GM12801 (cell line): ENCODE data around the gene MYOC.

Experiments
- TF ChIP-seq, protein P1 (sequence below): IDR thresholded peaks from one replicate; pipeline ENCODE4 v1.5.1; 2011; ENCODE audit warnings: control low read depth; ENCODE audit not compliant: insufficient read length; ENCODE audit errors: extremely low read depth

The MYOC gene

DNA sequence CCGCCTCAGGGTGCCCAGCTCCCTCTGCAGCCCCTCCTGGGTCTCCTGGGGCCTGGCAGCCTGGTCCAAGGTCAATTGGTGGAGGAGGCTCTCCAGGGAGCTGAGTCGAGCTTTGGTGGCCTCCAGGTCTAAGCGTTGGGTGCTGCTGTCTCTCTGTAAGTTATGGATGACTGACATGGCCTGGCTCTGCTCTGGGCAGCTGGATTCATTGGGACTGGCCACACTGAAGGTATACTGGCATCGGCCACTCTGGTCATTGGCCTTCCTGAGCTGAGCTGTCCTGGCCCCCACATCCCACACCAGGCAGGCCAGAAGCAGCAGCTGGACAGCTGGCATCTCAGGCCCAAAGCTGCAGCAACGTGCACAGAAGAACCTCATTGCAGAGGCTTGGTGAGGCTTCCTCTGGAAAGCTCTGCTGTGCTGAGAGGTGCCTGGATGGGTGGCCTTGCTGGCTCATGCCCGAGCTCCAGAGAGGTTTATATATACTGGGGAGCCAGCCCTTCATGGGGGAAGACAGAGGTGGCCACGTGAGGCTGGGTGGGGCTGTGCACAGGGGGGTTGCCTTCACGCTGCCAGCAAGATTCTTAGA lies at the start of gene MYOC:
MYOC (minus strand) TSS at position 455 of the 589 bp plus-strand sequence; CDS start at position 378, 77 bp downstream.
- TF ChIP-seq, protein P1, sequence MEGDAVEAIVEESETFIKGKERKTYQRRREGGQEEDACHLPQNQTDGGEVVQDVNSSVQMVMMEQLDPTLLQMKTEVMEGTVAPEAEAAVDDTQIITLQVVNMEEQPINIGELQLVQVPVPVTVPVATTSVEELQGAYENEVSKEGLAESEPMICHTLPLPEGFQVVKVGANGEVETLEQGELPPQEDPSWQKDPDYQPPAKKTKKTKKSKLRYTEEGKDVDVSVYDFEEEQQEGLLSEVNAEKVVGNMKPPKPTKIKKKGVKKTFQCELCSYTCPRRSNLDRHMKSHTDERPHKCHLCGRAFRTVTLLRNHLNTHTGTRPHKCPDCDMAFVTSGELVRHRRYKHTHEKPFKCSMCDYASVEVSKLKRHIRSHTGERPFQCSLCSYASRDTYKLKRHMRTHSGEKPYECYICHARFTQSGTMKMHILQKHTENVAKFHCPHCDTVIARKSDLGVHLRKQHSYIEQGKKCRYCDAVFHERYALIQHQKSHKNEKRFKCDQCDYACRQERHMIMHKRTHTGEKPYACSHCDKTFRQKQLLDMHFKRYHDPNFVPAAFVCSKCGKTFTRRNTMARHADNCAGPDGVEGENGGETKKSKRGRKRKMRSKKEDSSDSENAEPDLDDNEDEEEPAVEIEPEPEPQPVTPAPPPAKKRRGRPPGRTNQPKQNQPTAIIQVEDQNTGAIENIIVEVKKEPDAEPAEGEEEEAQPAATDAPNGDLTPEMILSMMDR: no peak

DNA sequence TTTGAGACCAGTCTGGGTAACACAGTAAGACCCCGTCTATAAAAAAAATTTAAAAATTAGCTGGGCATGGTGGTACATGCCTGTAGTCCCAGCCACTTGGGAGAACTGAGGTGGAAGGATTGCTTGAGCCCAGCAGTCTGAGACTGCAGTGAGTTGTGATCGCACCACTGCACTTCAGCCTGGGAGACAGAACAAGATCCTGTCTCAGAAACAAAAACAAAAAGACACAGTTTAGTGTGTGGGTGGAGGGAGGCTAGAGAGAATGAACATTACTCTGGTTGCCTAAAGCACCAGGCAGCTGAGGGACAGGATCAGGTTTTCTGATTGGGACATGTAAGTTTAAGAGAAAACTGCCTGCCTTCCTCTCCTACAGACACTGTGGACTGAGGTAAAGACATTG lies 47.0 kb upstream of the MYOC start:
- TF ChIP-seq, protein P1: no peak

DNA sequence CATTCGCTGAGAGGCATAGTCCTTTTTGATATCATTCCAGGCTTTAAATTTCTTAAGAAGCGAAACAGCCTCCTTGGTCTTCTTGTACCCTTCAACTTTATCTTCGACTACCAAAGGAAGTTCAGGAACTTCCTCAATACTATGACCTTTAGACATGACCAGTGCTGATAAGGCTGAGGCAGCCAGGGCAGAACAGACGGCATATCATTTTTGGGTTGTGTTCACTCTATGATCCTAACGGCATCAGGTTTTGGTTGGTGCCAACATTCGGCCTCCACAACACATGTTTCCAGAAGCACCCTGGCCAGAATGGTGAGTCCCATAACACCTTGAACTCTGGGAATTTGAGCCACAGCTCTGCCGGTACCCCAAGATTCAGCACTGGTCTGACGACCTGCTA lies 31.4 kb upstream of the MYOC start:
- TF ChIP-seq, protein P1: no peak

DNA sequence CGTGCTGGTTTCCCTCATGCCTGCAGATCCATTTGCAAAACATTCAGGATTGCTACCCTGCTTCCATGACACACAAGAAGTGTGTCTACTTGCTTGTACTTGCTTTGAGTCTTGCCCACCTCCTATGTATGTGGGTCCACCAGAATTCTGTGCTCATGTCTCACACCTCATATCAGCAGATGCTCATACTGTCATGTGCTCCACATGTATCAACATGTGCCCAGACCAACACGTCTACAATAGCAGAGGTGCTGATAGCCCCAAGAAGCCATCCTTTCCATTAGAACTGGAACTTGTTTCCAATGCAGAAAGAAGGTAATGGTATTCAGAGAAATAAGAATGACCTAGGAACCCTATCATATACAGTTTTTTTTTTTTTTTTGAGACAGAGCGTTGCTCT lies 27.9 kb upstream of the MYOC start:
- TF ChIP-seq, protein P1: no peak

DNA sequence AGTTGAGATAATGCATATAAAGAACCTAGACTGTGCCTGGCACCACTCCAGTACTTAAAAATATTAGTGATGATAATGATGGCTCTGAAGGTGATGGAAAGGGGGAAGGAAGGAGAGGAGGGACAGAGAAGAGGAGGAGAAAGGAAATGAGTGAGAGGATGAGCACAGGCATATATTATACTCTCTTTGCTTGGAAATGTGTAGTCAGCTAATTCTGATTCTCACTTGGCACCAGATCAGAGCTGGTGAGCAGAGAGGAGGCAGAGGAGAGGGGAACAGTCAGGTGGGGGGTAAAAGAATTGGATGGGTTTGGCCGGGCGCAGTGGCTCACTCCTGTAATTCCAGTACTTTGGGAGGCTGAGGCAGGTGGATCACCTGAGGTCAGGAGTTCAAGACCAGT lies 24.3 kb upstream of the MYOC start:
- TF ChIP-seq, protein P1: no peak

DNA sequence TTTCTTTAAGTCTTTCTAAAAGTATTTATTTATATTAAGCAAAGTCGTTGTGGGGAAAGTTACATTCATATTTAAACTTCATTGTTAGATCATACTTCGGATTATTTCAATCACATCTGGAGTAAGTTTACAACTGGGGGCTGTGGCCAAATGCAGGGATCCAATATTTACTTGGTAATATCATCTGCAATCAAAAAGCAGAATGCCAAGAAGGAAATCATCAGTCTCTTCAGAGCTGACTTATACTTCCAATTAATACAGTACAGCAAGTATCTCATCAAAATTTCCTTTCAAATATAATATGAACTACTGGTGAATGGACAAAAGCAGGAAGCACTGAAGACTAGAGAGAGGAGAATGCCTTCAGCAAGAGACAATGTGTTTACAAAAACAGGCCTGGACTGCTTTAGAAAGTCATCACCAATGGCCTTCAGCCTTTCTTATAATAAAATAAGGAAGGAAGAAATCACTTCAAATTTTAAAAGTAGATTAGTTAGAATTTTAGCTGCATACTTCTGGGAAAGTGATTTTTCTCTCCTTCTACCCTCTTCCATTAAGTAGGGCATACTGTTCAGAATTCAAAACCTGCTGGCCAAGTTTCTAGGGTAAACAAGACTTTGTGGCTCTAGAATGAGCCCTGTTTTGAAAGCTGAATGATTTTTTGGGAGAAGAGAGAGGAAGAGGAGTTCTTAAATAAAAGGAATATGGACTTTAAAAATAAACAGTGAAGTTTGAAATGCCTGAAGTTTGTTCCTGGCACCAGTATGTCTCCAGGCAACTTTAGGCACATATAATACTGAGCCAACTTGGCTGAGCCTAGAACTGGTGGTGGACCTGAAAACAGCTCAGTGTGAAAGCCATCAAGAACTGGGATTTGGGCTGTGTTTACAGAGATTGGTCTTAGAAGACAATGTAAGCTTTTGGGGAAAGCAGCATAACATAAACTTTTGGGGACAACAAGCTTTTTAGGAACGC lies 22.2 kb upstream of the MYOC start:
- TF ChIP-seq, protein P1: no peak

DNA sequence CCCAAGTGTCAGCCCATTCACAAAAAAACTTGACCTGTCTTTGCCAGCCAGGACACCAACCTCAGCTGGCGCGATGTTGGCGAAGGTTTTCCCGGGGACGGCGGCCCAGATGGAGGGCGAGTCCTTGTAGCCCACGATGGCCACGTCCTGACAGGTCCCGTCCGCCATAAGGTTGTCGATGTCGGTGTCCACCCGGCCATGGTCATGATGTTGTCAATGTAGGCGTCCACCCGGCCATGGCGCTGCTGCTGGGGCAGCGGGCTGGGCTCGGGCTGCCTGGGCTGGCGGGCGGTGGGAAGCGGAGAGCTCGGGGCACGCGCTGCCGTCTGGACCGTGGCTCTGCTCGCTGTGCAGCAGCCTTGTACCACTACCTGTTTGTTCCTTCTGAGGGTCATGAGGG lies 18.3 kb upstream of the MYOC start:
- TF ChIP-seq, protein P1: no peak
